GM19455 (cell line): ENCODE results near the gene RFFL.

Source experiments
- ATAC-seq: cut with Tn5 transposase; IDR thresholded peaks from one replicate; pipeline ENCODE4 v1.9.1; 2021; ENCODE audit not compliant: unreplicated experiment

RFFL gene

GRCh38 chr17:34979650-34980352 is 83.7 kb downstream of the RFFL start:
- ATAC-seq: no peak

GRCh38 chr17:34979153-34979552 is 84.4 kb downstream of the RFFL start:
- ATAC-seq: no peak

- ATAC-seq: no peak
Observed at GRCh38 chr17:34974794-34975785, 88.4 kb downstream of the RFFL start.

- ATAC-seq: no peak
Observed at GRCh38 chr17:34974179-34974578, 89.3 kb downstream of the RFFL start.

- peak; percentile 85 for ATAC-seq
Observed at GRCh38 chr17:34961093-34961911, 102.2 kb downstream of the RFFL start, which contains the start of the genes CCT6B and ZNF830. TSS of gene CCT6B (minus strand) at chr17:34961460. CDS start at chr17:34961393, 67 bp downstream. TSS of gene ZNF830 (plus strand) at chr17:34961540. CDS start at chr17:34961567, 27 bp downstream.

GRCh38 chr17:34958438-34958837 is 105.1 kb downstream of the RFFL start:
- no peak for ATAC-seq
